NT2/D1 (cell line): ENCODE results near the gene GALNT4.

Experiments
- DNase-seq: peaks from one replicate; pipeline ENCODE4 v3.0.0-alpha.2; 2011; ENCODE audit warnings: low read depth, low spot score
- H3K27me3 ChIP-seq: 2 replicates; pipeline ENCODE4 v1.6.0; 2011; ENCODE audit warnings: mild to moderate bottlenecking; ENCODE audit not compliant: insufficient read length, insufficient read depth
- H3K36me3 ChIP-seq: 2 replicates; pipeline ENCODE4 v1.6.1; 2011; ENCODE audit warnings: mild to moderate bottlenecking, low read length, mixed read lengths; ENCODE audit not compliant: insufficient read depth, insufficient read length
- H3K4me1 ChIP-seq: 2 replicates; pipeline ENCODE4 v1.5.1; 2011; ENCODE audit not compliant: insufficient read depth, insufficient read length
- H3K4me3 ChIP-seq: 2 replicates; pipeline ENCODE4 v1.5.1; 2011; ENCODE audit warnings: low read depth; ENCODE audit not compliant: insufficient read length
- H3K9ac ChIP-seq: 2 replicates; pipeline ENCODE4 v1.6.0; 2011; ENCODE audit warnings: low read depth; ENCODE audit not compliant: insufficient read length
- H3K9me3 ChIP-seq: 2 replicates; pipeline ENCODE4 v1.5.1; 2011; ENCODE audit warnings: mild to moderate bottlenecking, low read length; ENCODE audit not compliant: insufficient read depth
- SUZ12 ChIP-seq: IDR thresholded peaks from 2 replicates; pipeline ENCODE4 v1.6.1; 2011; ENCODE audit not compliant: insufficient read length, insufficient read depth; ENCODE audit errors: extremely low read depth
- YY1 ChIP-seq: IDR thresholded peaks from 2 replicates; pipeline ENCODE4 v1.6.1; 2011; ENCODE audit not compliant: insufficient read length, insufficient read depth
- ZNF274 ChIP-seq: IDR thresholded peaks from 2 replicates; pipeline ENCODE4 v1.6.1; 2011; ENCODE audit warnings: mild to moderate bottlenecking, low read depth, low read length

Gene GALNT4

GRCh38 chr12:89475203-89475990, 49.2 kb downstream of the GALNT4 start:
- DNase-seq = no peak
- Histone ChIP-seq H3K4me1 (no peaks in the 10 kb centered on the region), H3K9me3 (no peaks in the 10 kb centered on the region), H3K27me3 (no peaks in the 10 kb centered on the region), H3K36me3 (no peaks in the 10 kb centered on the region), H3K9ac (no peak overlapping the region), H3K4me3 (no peak overlapping the region)
- TF ChIP-seq ZNF274 = no peak
- TF ChIP-seq SUZ12 = no peak
- TF ChIP-seq YY1 = no peak

- H3K9ac ChIP-seq = no peak overlapping the region
- no peaks in the 10 kb centered on the region for H3K9me3 ChIP-seq
- H3K4me1 ChIP-seq = no peaks in the 10 kb centered on the region
- TF ChIP-seq SUZ12 (no peak), ZNF274 (no peak), YY1 (no peak)
- no peaks in the 10 kb centered on the region for H3K36me3 ChIP-seq
- H3K27me3 ChIP-seq = no peaks in the 10 kb centered on the region
- DNase-seq = no peak
- no peak overlapping the region for H3K4me3 ChIP-seq
Measured at GRCh38 chr12:89474615-89475014, 50.0 kb downstream of the GALNT4 start.
